NCI-H187 treated with DMSO at 0.1 percent for 48 hours (cell line): ENCODE measurements around the gene PTCH1.

ENCODE experiments used
- DNase-seq: peaks from one replicate; lab custom pipeline; 2025; lab: John Stamatoyannopoulos, UW

PTCH1 gene

DNA sequence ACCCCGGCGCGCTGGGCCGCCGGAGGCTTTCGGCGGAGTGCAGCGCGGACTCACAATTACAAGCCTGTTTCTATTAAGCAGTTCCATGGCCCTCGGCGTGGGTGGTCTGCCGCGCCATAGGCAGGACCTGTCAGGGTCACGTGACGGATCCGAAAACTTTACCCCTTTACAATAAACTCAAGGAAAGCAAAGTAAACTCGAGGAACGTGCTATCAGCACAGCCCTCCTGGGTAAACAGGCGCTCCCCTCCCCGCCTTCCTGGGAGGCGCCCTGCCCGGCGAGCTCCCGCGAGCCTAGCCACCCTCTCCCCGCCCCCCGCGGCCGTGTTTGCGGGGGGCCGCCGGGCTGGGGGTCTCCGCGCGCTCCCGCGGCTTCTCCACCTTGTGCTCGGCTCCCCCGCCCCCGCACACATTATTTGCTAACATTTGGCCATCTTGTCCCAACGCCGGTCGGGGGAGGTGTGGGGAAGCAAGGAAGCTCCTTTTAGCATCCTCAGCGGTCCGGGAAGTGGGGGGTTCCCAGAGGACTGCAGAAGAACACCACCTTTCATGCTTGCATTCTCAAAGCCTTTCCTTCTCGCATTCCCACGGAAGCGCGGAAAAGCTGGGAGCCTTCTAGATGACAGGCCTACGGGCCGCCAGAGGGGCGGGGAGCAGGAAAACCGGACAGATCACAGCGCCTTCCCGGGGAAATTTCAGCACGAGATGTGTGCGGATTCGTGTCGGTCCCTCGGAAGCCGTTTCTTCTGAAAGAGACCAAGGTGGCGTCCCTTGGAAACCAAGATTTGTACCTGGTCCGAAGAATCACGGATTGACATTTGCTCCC lies at the start of gene PTCH1:
Gene PTCH1 (minus strand): TSS at position 238 of the 825 bp plus-strand sequence.
- no peak for DNase-seq

DNA sequence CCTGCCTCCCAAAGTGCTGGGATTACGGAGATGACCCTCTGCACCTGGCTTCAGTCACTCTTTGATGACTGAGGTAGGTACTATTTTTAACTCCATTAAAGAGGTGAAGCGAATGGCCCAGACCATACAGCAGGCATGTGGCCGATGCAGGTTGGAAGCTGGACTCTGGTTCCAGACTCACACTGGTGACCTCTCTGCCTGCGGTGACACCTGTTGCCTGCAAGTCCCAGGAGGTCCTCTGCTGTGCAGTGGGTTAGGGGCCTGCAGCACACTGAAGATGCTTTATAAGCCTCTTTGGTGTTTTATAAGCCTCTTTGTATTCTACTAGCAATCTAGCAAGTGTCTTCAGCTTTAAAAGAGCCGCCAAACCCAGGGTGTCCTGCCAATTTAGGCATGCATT lies 49.2 kb upstream of the PTCH1 start:
- no peak for DNase-seq

DNA sequence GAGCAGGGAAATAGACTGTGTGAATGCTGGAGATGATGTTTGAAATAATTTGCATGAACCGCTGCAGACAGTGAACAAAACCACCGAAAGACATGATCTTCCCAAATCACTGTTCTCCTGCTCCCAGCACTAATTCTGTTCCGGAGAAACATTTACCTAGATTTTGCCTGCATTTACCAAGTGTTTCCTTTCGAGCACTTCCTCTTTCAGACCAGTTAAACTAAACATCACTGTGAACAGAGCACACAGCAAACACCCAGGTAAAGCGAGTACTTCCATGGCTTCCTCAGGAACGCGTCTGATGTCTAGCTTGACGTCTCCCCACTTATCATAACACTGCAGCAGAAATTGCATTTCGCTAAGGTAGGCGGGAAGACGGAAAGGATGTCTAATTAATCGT lies 45.1 kb upstream of the PTCH1 start:
- DNase-seq: no peak

DNA sequence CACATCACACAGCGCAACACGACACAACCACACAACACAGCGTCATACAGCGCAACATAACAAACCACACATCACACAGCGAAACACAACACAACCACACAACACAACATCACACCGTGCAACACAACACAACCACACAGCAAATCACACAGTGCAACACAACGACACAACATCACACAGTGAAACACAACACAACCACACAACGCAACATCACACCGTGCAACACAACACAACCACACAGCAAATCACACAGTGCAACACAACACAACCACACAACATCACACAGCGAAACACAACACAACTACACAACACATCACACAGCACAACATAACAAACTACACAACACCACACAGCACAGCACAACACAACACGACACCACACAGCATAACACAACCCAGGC lies 40.4 kb upstream of the PTCH1 start:
- no peak for DNase-seq

DNA sequence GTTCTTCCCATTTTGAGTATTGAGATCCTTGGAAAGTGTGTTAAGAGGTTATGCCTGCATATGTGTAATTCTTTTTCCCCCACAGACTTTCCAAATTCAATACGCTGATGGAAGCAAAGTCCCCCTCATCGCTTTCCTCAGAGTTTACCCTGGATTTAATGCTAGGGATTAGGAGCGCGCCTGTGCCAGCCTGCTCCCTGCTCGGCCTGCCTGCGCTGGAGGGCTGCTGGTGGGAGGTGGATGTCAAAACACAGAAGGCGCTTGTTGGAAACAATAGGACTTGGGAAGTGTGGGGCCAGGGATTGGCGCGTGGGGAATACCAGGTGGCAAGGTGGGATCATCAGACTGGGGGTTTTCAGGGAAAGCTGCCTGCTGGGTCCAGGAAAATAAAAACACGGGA lies 39.8 kb upstream of the PTCH1 start:
- DNase-seq: no peak

DNA sequence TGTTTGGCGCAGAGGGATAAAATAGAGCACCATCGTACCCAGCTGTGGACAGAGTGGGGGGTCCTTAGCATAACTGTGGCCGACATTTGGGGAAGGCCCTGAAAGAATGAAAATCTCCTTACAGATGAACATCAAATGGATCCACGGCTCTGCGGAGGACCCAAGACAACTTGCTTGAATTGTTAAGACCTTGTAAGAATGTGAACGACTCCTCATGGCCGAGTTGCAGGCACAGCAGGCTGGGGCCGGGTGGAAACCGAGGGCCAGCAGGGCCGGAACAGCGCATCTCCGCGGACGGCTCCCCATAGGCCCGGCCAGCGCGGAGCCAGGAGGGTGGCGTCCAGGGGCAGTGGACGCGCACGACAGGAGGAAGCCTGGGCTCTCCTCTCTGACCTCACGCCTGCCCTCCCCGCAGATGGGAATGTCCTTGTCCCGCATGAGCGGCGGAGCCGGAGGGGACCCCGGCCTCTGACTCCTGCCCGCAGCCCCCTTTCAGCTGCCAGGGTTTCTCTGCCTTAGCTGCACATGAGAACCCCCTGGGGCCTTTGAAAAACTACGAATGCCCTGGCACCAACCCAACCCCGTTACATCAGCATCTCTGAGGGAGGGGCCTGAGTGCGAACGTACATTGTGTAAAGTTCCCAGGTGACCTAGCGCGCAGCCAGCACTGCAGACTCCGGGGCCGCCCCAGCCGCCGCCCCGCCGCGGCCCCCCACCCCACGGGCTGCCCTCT lies 36.2 kb upstream of the PTCH1 start:
- DNase-seq: no peak

DNA sequence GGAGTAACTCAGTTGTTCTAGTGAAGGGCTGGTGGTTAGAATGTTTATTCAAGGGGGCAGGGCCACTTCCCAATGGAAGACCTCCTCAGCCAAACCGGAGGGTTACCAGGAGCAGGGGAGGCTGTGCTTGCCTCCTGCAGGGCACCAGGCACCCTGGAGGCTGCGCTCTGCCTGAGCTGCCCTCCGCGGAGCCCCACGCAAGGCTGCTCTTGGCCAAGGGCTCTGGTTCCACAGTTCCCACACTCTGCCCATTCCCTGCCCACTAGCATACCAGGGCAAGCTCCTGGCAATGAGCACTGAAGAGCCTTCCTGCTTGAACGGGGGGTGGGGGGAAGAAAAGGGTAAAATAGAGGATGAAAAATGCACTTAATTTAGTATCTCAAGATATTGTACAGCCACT lies 35.5 kb upstream of the PTCH1 start:
- no peak for DNase-seq

DNA sequence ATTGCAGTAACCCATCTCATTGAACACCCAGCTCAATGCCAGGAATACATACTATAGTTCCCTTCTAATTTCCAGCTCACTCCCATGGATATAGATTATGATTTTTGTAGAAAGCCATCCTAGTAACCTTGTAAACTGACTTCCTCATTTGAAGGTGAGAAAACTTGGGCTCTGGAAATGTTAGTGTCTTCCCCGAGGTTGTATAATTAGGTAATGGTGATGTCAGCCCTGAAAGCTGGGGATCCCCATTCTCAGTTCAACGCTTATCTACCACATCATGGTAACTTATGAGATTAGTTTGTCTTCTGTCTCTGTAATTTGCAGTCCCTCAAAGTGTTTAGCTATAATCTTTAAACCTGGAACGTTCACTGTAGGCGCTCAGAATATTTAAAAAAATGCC lies 34.6 kb upstream of the PTCH1 start:
- DNase-seq: no peak

DNA sequence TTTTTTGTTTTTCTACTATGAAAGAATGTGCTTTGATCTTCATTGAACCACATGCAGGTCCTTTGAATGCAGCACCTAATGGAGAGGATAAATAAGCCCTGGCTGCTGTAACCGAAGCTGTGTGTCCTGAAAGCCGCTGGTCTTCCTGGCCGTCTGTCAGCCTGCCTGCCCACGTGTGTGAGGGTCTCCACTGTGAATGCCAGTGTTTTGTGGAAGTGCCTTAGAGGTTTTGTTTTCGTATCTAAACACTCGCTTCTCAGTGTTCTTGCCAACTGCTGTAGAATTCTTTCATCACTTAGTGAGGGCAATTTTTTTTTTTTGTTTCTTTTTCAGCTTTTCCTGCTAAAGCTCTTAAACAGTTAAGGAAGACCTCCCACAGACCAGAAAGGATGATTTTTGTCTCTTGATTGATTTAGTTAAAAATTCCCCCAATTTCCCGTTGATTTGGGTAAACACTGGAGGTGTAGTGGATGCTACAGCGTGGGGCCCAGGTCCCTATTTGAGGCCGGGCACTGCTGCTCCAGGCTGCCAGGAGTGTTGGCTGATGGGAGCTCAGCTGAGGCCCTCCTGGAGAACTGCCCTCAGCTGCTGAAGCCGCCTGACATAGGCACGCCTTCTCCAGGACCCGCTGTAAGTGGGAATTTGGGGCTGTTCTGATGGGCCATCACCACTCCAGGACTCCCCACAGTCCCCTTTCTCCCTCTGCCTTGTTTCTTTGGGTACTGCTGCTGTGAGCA lies 29.2 kb upstream of the PTCH1 start:
- DNase-seq: no peak

DNA sequence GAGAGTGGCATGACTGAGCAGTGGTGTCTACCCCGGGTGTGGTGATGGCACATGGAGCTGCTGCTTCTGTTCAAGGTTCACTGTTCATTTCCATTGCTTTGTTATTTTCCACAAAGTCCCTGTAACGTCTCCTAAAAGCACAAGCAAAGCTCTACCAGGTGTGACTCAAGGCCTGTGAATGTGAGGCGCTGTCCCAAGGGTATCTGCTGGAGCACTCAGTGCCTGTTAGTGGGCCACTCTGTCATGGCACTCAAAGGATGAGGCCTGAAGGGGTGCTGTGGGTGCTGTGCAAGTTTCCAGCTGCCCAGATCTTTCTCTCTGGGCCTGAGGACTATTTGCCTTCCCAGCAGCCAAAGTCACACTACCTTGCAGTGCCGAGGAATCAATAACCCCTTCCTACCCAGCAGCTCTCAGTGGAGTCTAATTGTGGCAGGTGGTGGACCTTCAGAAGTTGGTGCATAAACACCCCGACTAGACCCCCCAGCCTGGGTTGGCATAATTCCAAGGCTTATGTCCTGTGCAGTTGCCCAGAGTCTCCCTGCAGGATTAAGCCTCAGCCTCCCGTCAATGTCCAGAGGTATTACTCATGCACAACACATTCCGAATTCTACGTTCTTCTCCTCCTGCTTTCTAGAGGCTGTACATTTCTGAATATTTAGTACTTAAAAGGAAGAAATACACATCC lies 17.4 kb upstream of the PTCH1 start:
- no peak for DNase-seq

DNA sequence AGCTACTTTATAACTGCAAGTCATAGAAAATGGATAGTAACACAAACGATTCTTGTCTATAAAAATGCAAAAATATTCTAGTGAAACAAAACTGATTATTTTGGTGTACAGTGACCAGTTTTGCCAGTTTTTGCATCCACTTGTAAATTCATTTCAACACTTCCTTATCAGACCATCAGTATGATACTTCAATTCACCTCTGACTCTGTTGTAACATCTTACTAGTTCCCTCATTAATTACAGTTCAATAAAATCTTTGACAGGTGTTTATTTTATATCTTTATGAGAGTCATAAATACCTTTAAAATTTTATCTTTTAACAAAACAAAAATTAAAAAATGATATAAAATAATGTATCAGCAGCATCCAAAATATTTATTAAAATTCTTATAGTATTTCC lies 13.1 kb upstream of the PTCH1 start:
- no peak for DNase-seq

DNA sequence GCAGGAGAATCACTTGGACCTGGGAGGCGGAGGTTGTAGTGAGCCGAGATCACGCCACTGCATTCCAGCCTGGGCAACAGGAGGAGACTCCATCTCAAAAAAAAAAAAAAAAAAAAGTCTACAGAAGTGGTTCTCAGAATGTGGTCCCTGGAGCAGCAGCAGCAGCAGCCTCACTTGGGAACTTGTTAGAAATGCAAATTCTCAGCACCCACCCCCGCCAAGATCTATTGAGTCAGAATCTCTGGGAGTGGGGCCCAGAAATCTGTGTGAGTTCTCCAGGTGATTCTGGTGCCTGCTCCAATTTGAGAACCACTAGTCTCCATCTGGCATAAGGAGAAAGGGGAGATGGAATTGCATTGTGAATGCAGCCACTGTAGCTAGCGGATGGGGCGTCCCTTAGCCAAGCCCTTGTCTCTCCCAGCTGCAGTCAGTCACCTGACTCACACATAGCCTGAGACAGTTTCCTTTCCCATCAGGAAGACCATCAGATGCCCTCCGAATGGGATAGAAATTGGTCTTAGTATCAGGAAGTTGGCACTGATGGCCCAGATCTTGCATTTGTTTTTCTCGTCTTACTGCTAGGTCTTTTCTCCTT lies 12.2 kb upstream of the PTCH1 start:
- DNase-seq: no peak

DNA sequence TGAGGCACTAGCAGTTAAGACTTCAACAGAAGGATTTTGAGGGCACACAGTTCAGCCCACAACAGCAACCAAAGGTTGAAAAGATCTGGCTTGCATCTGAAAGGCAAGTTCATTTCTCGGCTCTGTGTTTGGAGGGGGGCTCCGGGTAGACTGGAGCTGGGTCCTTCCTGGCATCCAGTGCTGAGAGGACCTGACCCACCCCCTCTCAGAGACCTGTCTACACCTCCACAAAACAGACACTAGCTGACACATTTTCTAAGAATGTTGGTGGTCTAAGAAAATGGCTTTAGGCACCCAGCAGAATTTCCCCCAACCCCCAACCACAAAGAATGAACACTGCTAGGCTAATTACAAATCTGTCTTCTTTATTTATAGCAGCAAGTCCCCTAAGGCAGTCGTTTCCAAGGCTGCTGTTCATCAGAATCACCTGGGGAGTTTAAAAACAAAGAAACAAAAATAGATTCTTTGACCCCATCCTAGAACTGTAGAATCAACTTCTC lies 6.2 kb upstream of the PTCH1 start:
- DNase-seq: no peak

DNA sequence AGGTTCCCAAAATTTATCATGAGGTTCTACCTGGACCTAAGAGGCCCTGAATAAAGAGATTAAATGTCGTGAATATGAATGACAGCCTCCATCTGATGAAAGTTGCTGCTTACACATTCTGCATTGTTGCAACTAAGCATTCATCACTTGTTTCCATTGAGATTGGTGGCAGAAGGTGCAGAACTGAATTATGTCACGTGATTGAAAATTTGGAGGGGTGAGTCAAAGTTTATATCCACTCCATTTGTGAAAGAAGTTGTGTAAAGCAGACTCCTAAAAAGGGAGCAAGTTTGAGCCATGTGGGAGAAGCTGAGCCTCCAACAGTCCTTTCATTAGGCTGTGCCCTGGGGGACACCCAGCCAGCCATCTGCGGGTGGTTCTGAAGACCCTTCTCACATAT lies 4.9 kb upstream of the PTCH1 start:
- no peak for DNase-seq

DNA sequence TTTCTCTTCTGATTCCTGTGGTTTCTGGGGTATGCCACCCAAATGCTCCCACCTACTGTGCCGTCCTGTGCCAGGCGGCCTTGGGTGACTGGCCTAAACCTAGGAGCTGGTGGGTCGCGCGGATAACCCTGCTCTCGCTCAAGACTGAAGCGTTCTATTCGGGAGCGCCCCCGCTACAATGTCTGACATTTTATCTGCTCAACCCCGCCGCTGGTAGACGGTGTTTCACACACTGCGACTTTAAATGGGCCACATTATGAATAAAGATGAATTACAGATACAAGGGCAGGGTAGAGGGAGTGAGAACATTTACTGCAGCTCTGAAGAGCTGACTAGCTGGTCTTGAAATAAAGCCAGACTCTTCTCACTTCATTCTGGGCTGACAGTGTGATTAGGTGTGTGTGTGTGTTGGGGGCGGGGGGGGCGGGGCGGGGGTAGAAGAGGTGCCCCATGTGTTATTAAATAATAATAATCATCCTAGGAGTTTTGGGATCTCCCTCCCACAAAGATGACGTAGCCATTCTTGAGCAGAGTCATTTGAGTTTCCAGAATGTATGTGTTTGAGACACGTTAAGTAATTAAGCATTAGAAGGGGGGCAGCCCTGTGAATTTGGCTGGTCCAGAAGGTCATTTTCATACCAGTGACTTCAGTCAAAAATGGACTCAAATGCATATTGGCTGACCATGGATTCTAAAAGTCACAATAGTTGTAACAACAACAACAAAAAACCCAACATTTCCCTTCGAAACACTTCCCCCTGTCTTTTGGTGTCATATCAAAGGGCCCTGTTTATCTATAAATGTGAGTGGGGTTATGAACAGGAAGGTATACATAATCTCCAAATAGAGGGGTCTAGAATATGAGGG lies 1.0 kb upstream of the PTCH1 start:
- no peak for DNase-seq

DNA sequence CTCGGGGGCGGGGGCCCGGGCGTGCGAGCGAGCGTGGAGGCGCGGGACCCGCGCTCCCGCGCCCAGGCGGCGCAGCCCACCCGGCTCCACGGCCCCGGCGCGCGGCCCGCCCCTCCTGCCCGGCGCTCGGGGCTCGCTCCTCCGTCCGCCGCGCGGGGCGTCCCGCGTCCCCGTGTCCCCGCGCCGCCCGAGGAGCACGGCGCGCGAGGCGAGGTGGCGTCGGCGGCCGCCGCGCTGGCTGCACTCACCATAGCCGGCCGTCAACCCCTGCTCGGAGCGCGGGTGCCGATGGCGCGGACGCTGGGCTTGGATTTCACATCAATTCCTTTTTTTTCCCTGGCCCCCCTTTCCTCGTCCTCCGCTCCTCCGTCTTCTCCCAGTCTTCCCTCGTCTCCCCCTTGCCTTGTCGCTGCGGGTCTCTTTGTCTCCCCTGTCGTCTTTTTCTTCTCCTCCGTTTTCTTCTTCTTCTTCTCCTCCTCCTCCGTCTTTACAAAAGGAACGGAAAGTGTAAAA lies 494 bp downstream of the PTCH1 start:
- DNase-seq: no peak

DNA sequence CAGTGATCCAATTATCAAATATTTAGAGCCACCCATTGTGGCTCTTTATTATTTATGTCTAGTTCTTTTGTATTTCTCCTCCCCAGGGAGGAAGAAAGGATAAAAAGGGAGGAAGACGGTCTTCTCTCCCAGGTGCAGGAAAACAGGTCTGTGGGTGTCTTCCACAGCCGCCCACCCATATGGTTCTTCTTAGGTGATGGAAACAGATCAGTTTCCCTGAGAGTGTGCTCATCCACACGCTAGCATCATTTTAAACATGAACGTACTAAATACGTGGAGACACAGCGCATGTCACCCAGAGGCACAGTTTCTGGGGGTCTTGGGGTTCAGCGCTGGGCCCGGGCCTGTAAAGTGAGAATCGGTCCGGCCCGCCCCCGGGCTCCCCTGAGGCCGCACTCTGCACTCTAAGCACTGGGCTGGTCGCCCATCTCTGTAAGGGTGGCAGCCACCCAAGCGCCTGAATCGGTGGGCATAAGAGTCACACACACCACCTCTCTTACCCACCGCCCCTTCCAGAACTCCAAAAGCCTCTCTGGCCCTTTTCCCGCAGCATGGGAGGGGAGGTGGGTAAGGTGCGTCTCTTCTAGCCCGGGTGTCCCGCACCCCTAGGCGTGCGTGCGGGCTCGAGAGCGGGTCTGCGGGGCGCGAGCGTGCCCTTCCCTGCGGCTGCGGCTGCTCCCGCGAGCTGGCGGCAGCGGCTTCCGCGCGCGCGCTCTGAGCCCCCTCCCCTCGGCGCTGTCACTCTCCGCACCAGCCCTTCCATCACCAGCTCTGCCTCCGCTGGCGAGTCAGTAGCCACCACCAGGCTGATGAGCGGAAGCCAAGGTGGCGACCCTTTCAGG lies 1.3 kb downstream of the PTCH1 start:
- DNase-seq: no peak

DNA sequence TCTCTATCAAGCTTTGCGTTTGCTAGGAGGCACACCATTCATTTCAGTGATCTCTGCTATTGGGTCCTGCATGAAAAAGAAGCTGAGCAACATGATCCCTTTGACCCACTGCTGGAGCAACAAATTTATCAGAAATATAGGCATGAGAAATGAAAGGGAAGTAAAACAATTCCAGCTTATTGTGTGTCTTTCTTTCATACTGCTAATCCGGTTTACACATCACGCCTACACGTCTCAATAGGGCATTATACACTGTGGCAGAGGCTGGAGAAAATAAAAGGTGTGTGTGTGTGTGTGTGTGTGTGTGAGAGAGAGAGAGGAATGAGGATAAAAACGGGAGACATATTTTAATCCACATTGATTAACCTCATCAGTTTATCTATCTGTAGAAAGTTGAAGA lies 2.4 kb downstream of the PTCH1 start:
- no peak for DNase-seq

DNA sequence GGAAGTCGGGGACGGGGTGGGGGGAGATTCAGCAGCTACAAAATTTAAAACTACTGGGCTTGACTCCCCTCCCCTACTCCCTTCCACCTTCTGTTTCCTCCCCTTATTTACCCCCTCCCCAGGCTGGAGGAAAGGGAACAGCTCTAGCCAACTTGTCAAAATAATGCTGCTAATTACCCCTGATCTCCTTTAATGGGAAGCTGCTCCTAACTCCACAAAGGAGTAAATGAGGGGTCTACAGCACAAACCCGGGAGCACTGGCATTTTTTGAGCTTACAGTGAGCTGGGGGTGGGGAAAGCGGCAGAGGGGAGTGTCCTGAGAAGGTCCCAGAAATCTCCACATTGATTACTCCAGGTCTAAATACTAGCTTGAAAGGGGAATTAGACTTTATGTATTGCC lies 3.1 kb downstream of the PTCH1 start:
- DNase-seq: no peak

DNA sequence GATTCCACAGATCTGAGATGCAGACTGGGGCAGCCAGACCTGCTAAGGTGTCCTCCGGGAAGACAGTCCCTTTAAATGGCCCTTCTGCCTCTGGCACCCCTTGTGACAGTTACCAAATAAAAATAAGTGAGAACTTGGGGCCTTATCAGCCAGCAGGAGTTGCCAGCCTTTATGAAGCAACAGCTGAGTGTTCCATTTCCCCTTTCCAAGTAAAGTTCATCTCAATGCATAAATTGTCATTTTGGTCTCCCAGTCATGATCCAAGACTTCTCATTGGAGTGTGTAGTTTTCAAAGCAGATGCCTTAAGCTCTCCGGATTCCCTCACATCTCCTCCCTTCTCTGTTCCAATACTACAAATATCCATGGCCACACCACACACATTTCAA lies 4.1 kb downstream of the PTCH1 start:
- no peak for DNase-seq
